NCI-H526 (cell line): ENCODE results near the gene ETNK2.

ENCODE experiments used
- DNase-seq, 2 experiments: peaks; one replicate each; lab custom pipeline; 2025; lab: John Stamatoyannopoulos, UW

ETNK2 gene, protein sequence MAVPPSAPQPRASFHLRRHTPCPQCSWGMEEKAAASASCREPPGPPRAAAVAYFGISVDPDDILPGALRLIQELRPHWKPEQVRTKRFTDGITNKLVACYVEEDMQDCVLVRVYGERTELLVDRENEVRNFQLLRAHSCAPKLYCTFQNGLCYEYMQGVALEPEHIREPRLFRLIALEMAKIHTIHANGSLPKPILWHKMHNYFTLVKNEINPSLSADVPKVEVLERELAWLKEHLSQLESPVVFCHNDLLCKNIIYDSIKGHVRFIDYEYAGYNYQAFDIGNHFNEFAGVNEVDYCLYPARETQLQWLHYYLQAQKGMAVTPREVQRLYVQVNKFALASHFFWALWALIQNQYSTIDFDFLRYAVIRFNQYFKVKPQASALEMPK

DNA sequence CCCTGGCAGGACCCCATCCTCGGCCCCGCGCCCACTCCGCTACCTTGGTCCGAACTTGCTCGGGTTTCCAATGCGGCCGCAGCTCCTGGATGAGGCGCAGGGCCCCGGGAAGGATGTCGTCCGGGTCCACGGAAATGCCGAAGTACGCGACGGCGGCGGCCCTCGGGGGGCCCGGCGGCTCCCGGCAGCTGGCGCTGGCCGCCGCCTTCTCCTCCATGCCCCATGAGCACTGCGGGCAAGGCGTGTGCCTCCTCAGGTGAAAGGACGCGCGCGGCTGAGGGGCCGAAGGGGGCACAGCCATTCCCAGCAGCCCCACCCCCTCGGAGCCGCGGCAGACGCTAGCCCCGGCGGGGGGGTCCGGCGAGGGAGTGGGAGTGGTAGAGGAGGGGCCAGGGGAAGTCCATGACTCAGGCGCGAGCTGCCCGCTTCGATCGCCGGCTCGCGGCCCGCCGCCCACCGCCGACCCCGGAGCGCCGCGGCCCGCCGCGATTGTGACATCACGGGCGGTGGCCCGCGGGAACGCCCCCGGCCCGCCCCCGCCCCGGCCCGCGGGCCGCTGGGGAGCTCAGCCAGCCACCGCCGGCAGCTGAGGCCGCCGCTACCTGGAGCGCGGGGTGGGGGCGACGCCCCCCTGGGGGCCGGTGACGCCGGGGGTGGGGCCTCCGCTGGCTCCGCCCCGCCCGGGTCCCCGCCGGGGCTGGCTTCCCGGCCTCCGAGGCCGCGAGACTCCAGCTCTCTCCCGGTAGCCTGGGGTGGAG, at the start of gene ETNK2:
ETNK2 (minus strand) TSS at position 493 of the 758 bp plus-strand sequence; CDS start at position 301, 192 bp downstream.
- peak; percentile 9 to 71 for DNase-seq

GRCh38 chr1:204201348-204202040, 49.6 kb upstream of the ETNK2 start:
- DNase-seq: no peak

DNA sequence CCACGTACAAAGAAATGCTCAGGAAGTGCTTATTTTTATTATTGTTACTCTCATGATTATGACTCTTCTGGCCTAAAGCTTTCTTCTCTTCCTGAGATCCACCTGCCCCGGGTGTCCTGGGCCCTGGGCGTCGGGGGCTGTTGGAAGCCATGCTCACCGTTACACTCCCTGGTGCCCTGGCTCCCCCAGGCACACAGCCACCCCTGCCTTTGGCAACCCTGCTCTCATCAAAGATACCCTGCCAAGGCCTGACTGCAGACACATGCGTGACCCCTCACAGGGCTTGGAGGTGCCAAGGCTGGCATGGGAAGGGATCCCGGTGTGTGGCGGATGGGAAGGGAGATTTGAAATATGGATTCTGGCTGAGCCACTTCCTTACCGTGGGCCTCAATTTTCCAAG, 47.7 kb upstream of the ETNK2 start:
- DNase-seq: no peak

- peak in 1 of 2 experiments; percentile 26 for DNase-seq
These were observed 46.8 kb upstream of the ETNK2 start for GRCh38 chr1:204198348-204199340.

DNA sequence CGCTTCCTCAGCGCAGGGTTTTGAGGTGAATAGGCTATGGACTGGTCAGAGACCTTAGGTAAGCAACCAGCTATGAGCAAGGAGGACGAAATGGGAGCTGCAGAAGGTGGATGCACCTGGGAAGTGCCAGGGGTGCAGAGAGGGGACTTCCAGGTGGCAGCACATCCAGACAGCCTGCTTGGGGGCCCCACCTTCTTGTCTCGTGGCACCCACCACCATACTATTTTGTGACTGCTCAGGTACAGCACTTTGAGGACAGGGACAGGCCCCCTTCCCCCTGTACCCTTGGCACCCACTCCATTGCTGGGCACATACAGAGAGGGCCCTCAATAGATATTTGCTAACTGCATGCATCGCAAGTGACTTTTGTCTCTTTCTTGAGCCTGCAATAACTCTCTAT, 45.2 kb upstream of the ETNK2 start:
- DNase-seq: no peak

DNA sequence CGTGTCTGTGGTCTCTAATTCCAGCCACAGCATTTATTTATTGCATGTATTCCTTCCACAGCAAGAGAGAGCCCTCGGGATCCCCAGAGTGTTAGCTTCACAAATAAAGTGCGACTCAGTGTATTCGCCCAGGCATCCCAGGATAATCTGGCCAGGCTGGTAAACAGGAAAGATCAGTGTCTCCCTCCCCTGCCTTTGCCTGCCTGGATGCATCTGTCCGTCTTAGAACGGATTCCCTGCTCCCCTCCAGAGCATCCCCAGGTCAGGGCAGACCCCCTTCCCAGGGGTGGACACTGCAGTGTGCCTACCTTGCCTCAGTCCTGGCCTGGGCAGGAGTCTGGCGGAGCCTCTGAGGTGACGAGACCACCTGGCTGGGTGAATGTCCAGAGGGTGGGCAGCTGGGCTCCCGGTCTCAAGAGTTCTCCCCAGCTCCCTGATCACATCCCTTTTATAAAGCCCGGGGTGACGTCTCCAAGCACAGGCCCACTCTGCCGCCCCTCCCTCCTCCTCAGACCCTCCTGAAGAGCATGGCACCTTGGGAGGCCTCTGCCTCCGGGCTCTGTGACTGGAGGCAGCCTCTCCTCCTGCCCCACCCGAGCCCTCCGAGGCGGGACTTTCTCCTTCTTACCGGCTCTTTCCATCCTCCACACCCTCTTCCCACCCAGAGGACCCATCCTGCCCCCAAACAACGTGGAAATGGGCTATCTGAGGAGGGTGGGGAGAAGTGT, 44.4 kb upstream of the ETNK2 start, which contains the start of gene KISS1:
KISS1 (minus strand) TSS at position 424 of the 728 bp plus-strand sequence. CDS start 3,615 bp downstream, outside the sequence.
- DNase-seq: no peak

GRCh38 chr1:204194771-204195170, 42.9 kb upstream of the ETNK2 start:
- DNase-seq: no peak

DNA sequence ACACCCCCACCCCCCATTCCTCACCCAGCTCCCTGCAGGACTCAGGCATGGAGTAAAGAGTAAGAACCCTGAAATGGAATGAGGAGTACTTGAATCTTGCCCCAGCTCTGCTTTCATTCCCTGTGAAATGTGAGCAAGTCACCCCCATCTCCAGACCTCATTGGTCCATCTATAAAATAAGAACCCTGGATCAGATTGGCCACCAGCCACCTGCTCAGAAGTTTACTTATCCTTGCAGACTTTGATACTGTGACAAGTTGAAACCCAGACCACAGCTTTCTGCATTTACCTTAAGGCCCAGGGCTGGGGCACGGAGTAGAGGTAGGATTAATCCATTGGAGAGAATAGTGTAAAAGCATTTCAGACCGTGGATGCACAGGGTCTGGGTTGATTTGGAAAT, 42.2 kb upstream of the ETNK2 start:
- DNase-seq: no peak

- no peak for DNase-seq
These were observed 40.9 kb upstream of the ETNK2 start for GRCh38 chr1:204192589-204193352.

DNA sequence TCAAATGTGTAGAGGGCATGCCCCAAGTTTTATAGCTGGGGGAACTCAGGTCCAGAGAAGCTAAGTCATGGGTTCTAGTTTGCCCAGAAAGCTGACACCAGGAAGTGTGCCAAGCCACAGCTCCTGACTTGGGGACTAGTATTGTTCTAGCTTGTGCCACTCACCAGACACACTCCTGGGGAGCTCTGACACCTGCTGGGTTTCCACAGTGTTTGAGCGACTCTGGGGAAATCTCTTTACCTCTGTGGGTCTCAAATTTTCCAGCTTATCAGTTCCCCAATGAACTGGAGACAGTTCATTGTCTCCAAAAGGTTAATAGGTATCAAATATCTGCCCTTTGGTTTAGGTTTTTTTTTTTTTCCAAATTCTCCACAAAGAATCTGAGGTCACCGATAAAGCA, 40.2 kb upstream of the ETNK2 start:
- no peak for DNase-seq

DNA sequence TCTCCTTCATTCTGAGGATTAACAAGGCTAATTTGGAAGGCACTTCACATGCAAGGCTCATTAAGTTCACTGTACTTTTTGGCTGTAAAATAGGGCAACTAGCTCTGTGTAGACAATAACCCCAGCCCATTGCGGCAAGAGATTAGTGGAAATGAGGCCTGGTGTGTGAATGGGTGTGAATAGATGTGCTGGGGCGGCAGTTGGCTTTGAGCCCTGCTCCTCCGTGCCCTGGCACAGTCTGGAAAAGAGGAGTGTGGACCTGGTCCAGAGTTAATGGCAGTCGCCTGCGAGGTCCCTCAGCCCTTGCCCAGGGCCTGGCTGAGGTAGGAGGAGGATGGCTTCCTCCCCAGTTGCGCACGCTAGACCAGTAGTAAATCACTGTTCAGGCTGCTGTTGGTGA, 39.6 kb upstream of the ETNK2 start:
- no peak for DNase-seq

DNA sequence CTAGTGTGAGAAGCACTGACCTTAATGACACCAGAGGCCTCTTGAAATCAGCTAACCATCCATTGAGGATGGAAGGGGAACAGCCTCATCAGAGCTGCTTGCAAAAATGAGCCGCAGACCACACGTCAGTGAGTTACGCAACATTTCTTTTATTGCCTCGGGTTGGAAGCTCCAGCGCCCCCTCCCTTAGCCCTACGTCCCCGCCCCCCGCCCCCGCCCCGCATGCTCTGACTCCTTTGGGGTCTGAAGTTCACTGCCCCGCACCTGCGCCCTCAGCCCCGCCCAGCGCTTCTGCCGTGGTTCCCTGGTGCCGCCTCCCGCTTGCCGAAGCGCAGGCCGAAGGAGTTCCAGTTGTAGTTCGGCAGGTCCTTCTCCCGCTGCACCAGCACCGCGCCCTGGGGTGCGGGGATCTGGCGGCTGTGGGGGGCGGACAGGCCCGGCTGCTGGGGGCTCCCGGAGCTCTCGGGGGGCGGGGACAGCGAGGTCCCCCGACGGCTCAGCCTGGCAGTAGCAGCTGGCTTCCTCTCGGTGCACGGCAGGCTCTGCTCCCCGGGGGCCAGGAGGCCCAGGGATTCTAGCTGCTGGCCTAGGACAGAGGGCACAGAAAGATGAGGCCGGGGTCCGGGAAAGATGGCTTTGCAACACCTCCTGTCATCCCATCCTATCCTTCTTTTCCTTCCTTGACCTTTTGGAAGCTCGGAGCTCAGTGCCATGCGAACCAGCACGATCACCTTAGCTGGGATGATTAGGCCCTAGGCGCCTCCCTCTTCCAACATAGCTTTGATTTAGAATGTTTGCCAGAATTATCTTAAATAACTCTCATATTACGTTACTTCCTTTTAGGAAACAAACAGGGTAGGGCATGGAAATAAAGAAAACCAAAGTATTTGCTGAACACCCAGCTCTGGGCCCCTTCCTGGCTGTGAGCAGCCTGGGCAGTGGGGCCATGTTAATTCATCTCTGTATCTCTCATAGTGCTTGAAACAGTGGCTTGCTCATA, 38.7 kb upstream of the ETNK2 start:
- DNase-seq: peak; percentile 9 to 68

DNA sequence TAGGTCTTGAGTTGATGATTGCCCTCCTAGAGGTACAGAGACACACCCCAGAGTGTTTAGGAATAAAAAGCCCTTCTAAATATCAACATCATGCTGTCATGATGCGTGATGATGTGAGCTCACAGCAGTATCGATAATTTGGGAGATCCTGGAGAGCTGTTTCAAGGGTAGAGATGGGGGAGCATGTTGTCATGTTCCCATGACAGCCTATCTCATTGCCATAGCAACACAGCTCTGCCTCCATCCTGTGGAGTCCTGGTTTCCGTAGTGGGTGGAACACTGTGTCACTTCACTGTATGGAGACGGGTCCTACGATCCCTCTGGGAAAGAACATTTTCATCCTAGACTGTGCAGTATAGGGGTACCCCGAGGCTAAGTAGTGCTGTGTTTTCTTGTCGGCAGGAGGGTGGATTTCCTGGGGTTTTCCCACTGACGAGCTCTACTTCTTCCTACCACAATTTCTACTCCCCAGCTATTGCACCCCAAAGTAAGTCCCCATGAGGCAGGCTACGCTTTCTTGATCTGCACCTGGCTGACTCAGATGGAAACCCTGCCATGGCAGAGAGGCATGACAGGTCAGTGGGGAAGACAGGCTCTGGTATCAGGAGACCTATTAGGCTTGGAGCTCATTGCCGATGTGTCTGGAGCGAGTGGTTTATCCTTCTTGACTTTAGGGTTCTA, 37.3 kb upstream of the ETNK2 start:
- DNase-seq: no peak

GRCh38 chr1:204186597-204186996, 34.8 kb upstream of the ETNK2 start:
- DNase-seq: no peak

GRCh38 chr1:204181116-204181515, 29.3 kb upstream of the ETNK2 start:
- no peak for DNase-seq

DNA sequence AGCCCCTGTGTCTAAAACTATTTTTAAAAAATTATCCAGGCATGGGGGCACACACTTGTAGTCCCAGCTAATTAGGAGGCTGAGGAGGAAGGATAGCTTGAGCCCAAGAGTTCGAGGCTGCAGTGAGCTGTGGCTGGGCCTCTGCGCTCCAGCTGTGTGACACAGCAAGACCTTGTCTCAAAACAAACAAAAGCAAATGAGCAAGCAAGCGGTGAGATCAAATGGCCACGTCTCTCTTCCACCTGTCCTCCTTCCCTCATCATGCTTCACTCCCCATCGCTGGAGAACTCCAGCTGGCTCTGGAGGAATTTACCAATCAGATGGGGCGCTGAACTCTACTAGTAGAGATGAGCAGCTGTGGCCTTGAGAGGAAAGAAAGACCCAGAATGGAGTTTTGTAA, 28.3 kb upstream of the ETNK2 start:
- peak in 1 of 2 experiments; percentile 13 for DNase-seq

- no peak for DNase-seq
These were observed 26.8 kb upstream of the ETNK2 start for GRCh38 chr1:204178487-204179281.
